Nucleus accumbens (tissue), 56 donors: ENCODE data around the gene ARL5A.

ENCODE experiments used
- DNase-seq, 56 donors: peaks; one replicate each; lab custom pipeline; 2025; lab: John Stamatoyannopoulos, UW

Gene ARL5A

GRCh38 chr2:151841047-151841424 is 12.8 kb upstream of the ARL5A start:
- DNase-seq: no peak

GRCh38 chr2:151840216-151841046 is 12.2 kb upstream of the ARL5A start:
- DNase-seq: no peak

- DNase-seq: no peak
These were observed 9.7 kb upstream of the ARL5A start for GRCh38 chr2:151837926-151838325.

GRCh38 chr2:151833984-151834383 is 5.8 kb upstream of the ARL5A start:
- DNase-seq: no peak

GRCh38 chr2:151830961-151831360 is 2.7 kb upstream of the ARL5A start:
- DNase-seq: no peak

GRCh38 chr2:151828890-151829324 is 686 bp upstream of the ARL5A start:
- no peak for DNase-seq

- peak in 7 of 56 donors; percentile 14 to 40 (median 24) for DNase-seq
These were observed 568 bp downstream of the ARL5A start for GRCh38 chr2:151827564-151828142.

GRCh38 chr2:151826737-151827157 is 1.5 kb downstream of the ARL5A start:
- DNase-seq: peak in 1 of 56 donors; percentile 11

- no peak for DNase-seq
These were observed 3.3 kb downstream of the ARL5A start for GRCh38 chr2:151824886-151825285.

- peak in 1 of 56 donors; percentile 2 for DNase-seq
These were observed 4.6 kb downstream of the ARL5A start for GRCh38 chr2:151823651-151824050.

- no peak for DNase-seq
These were observed 8.3 kb downstream of the ARL5A start for GRCh38 chr2:151819920-151820319.

- no peak for DNase-seq
These were observed 10.3 kb downstream of the ARL5A start for GRCh38 chr2:151817929-151818328.

GRCh38 chr2:151816843-151817242 is 11.4 kb downstream of the ARL5A start:
- DNase-seq: no peak

GRCh38 chr2:151815821-151816489 is 12.3 kb downstream of the ARL5A start:
- no peak for DNase-seq

- DNase-seq: no peak
These were observed 17.7 kb downstream of the ARL5A start for GRCh38 chr2:151810489-151810888.

- DNase-seq: no peak
These were observed 19.2 kb downstream of the ARL5A start for GRCh38 chr2:151809073-151809383.

- no peak for DNase-seq
These were observed 19.8 kb downstream of the ARL5A start for GRCh38 chr2:151808258-151809072.

GRCh38 chr2:151805961-151806360 is 22.3 kb downstream of the ARL5A start:
- DNase-seq: no peak

GRCh38 chr2:151805343-151805742 is 22.9 kb downstream of the ARL5A start:
- no peak for DNase-seq

GRCh38 chr2:151803811-151804210 is 24.4 kb downstream of the ARL5A start:
- DNase-seq: no peak

GRCh38 chr2:151802315-151802714 is 25.9 kb downstream of the ARL5A start:
- DNase-seq: no peak
